Spleen (tissue), 7 donors: ENCODE results near the gene THRA.

Source experiments
- POLR2A ChIP-seq, 3 donors: fragments of 450-650 bp; IDR thresholded peaks; one replicate each; pipeline ENCODE4 v1.5.1; 2017; ENCODE audit warnings: antibody characterized with exemption in 3 of 3, mild to moderate bottlenecking in 1 of 3
- POLR2AphosphoS5 ChIP-seq, 3 donors: sonication (generic); formaldehyde crosslinking; IDR thresholded peaks; one replicate each; pipeline ENCODE4 v1.5.1; 2017; ENCODE audit warnings: antibody characterized with exemption in 3 of 3
- TF ChIP-seq, protein P1 (sequence below), 11 experiments: fragments of 200-600 bp in 7 of 11; fragments of 450-650 bp in 4 of 11; sonication (generic) in 4 of 11; IDR thresholded peaks in 8 of 11; conservative IDR thresholded peaks in 3 of 11; 1 replicate in 7 of 11; 2 replicates in 4 of 11; pipeline versions ENCODE4 v1.4.0 to v1.8.0; 2016 to 2021; ENCODE audit warnings: antibody characterized with exemption in 11 of 11, inconsistent platforms in 4 of 11, mild to moderate bottlenecking in 1 of 11
- donor health status: DM: no; HTN: no; CAD: no; lungs with moderate emphysema.
- donor health status: DM: no; HTN: no; CAD: no.
- donor health status: DM: no; HTN: no; CAD: no.

DNA sequence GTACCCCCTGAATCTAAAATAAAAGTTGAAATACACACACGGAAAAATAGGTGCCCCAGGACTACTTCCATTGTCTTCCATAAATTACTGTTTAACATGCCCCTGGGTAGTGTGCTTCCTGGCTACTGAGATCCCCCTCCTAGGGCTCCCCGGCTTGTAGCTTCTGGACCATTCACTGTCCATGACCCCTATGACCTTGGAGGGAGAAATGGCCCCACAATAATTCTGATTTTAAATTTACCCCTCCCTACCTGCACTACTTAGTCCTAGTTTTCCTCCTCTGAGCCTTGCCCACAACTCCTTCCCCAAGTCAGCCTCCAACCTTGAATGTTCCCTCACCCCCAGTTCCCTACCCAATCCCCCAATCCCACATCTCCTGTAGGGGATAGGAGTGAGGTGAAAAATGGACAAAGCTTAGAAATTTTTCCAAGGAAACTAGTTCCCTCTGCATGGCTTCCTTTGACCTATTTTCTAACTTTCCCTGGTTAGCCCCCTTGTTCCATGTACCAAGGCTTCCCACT, 49.5 kb downstream of the THRA start:
- TF ChIP-seq, protein P1, sequence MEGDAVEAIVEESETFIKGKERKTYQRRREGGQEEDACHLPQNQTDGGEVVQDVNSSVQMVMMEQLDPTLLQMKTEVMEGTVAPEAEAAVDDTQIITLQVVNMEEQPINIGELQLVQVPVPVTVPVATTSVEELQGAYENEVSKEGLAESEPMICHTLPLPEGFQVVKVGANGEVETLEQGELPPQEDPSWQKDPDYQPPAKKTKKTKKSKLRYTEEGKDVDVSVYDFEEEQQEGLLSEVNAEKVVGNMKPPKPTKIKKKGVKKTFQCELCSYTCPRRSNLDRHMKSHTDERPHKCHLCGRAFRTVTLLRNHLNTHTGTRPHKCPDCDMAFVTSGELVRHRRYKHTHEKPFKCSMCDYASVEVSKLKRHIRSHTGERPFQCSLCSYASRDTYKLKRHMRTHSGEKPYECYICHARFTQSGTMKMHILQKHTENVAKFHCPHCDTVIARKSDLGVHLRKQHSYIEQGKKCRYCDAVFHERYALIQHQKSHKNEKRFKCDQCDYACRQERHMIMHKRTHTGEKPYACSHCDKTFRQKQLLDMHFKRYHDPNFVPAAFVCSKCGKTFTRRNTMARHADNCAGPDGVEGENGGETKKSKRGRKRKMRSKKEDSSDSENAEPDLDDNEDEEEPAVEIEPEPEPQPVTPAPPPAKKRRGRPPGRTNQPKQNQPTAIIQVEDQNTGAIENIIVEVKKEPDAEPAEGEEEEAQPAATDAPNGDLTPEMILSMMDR (IDR thresholded peaks at IDR 0.05 in 8 of 11, conservative IDR thresholded peaks at IDR 0.05 in 3 of 11): no peak
- TF ChIP-seq POLR2AphosphoS5 (IDR thresholded peaks at IDR 0.05): no peak
- TF ChIP-seq POLR2A (IDR thresholded peaks at IDR 0.05): no peak
